ENCODE data around the gene ZNFX1. TPM values are rescaled to one million over a fixed set of nuclear protein-coding genes. Genes with fewer than 3 reads are reported as not detected.
A peak's percentile ranks its signal among the peaks of the same experiment; 100 is the strongest.

ZNFX1 gene
- total and polyA plus RNA-seq, 9 of the 15 experiments (the other 6 are each of a cell fraction or from before 2014, with no cell fraction given): 3.8 to 13.8 (median 10.3) TPM

DNA sequence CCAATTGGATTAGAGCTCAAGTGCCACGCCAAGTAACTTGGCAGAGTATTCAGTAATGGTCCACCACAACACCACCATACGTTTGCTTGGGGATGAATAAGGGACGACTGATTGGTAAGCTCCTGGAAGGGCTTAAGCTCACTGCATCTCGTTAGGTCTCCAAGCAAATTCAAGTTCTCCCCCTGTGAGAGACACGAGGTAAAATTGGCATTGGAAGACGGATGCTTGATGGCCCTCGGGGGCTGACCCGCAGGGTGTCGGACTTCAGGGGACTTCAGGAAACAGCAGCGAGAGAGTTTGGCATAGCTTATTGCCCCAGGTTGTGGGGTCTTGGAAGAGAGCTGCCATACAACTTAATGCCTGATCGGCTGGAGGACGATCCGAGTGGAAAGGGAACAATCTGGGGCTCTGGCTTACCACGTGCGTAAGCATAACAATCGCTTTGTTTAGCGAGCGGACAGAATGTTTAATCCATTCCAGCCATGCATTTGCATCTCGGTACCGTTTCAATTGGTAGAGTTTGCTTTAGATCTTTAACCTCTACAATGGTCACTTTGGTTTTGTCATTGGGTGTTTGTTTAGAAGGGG, 4.8 kb upstream of the ZNFX1 start (continued):
- TF ChIP-seq, protein P1, sequence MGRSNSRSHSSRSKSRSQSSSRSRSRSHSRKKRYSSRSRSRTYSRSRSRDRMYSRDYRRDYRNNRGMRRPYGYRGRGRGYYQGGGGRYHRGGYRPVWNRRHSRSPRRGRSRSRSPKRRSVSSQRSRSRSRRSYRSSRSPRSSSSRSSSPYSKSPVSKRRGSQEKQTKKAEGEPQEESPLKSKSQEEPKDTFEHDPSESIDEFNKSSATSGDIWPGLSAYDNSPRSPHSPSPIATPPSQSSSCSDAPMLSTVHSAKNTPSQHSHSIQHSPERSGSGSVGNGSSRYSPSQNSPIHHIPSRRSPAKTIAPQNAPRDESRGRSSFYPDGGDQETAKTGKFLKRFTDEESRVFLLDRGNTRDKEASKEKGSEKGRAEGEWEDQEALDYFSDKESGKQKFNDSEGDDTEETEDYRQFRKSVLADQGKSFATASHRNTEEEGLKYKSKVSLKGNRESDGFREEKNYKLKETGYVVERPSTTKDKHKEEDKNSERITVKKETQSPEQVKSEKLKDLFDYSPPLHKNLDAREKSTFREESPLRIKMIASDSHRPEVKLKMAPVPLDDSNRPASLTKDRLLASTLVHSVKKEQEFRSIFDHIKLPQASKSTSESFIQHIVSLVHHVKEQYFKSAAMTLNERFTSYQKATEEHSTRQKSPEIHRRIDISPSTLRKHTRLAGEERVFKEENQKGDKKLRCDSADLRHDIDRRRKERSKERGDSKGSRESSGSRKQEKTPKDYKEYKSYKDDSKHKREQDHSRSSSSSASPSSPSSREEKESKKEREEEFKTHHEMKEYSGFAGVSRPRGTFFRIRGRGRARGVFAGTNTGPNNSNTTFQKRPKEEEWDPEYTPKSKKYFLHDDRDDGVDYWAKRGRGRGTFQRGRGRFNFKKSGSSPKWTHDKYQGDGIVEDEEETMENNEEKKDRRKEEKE (IDR thresholded peaks at IDR 0.05; ENCODE audit: borderline replicate concordance in 1 of 2, control insufficient read depth in 1 of 2, low read depth in 2 of 2, low read length in 1 of 2): peak in 1 of 2 experiments; percentile 57; a peak in 2 of 4 replicates
- no peak for TF ChIP-seq SLC30A9 (CRISPR knock-in tag; IDR thresholded peaks at IDR 0.05)
- TF ChIP-seq MIER1 (IDR thresholded peaks at IDR 0.05; ENCODE audit: low read depth): no peak
- TF ChIP-seq POLR2AphosphoS2 (IDR thresholded peaks at IDR 0.05; ENCODE audit: low read length): peak; percentile 70; the same call in 1 of the 2 replicates
- no peak for TF ChIP-seq RAD21 (CRISPR knock-in tag; conservative IDR thresholded peaks at IDR 0.05 in 1 of 2, IDR thresholded peaks at IDR 0.05 in 1 of 2)
- TF ChIP-seq HDAC1 (IDR thresholded peaks at IDR 0.05): no peak
- TF ChIP-seq ELF1 (tag; IDR thresholded peaks at IDR 0.05): no peak
- peak; percentile 59; the same call in 1 of the 2 replicates for TF ChIP-seq POLR2AphosphoS5 (IDR thresholded peaks at IDR 0.05; ENCODE audit: control insufficient read depth, insufficient read depth, low read depth, low read length)
- TF ChIP-seq, protein P2, sequence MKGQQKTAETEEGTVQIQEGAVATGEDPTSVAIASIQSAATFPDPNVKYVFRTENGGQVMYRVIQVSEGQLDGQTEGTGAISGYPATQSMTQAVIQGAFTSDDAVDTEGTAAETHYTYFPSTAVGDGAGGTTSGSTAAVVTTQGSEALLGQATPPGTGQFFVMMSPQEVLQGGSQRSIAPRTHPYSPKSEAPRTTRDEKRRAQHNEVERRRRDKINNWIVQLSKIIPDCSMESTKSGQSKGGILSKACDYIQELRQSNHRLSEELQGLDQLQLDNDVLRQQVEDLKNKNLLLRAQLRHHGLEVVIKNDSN (CRISPR knock-in tag; IDR thresholded peaks at IDR 0.05): peak; percentile 20; the same call in 1 of the 2 replicates
- no peak for TF ChIP-seq CBFA2T3 (IDR thresholded peaks at IDR 0.05)
- no peak for TF ChIP-seq ZNF695 (CRISPR knock-in tag; IDR thresholded peaks at IDR 0.05)
- TF ChIP-seq SMAD1 (IDR thresholded peaks at IDR 0.05; ENCODE audit: low read depth, low read length, partially characterized antibody): peak; percentile 8
- no peak for TF ChIP-seq PHB2 (IDR thresholded peaks at IDR 0.05; ENCODE audit: low read depth)
- TF ChIP-seq PML (IDR thresholded peaks at IDR 0.05; ENCODE audit: low read length): peak; percentile 45; the same call in 1 of the 2 replicates
- TF ChIP-seq, protein P3, sequence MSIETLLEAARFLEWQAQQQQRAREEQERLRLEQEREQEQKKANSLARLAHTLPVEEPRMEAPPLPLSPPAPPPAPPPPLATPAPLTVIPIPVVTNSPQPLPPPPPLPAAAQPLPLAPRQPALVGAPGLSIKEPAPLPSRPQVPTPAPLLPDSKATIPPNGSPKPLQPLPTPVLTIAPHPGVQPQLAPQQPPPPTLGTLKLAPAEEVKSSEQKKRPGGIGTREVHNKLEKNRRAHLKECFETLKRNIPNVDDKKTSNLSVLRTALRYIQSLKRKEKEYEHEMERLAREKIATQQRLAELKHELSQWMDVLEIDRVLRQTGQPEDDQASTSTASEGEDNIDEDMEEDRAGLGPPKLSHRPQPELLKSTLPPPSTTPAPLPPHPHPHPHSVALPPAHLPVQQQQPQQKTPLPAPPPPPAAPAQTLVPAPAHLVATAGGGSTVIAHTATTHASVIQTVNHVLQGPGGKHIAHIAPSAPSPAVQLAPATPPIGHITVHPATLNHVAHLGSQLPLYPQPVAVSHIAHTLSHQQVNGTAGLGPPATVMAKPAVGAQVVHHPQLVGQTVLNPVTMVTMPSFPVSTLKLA (conservative IDR thresholded peaks at IDR 0.05): peak; percentile 54 to 62
- no peak for TF ChIP-seq STAT5B (CRISPR knock-in tag; IDR thresholded peaks at IDR 0.05)
- TF ChIP-seq RHOXF2B (CRISPR knock-in tag; conservative IDR thresholded peaks at IDR 0.05): no peak
- TF ChIP-seq ZNF507 (tag; conservative IDR thresholded peaks at IDR 0.05): no peak
- no peak for TF ChIP-seq HOXB6 (CRISPR knock-in tag; IDR thresholded peaks at IDR 0.05; ENCODE audit: borderline replicate concordance)
- 0 out of 2 replicates have a peak, but pooled peaks have one; percentile 22 for TF ChIP-seq PTBP1 (IDR thresholded peaks at IDR 0.05; ENCODE audit: low read depth, low read length)
- no peak for TF ChIP-seq DIDO1 (tag; IDR thresholded peaks at IDR 0.05; ENCODE audit: low read depth)
- no peak for TF ChIP-seq NR1H2 (CRISPR knock-in tag; IDR thresholded peaks at IDR 0.05)
- peak; percentile 77 for TF ChIP-seq SNRNP70 (optimal IDR thresholded peaks at IDR 0.05; ENCODE audit: low read depth, low read length)
- no peak for TF ChIP-seq ETV6 (IDR thresholded peaks at IDR 0.05; ENCODE audit: borderline replicate concordance in 1 of 2, low read depth in 2 of 2, low read length in 1 of 2)
- TF ChIP-seq ETV6 (CRISPR knock-in tag; IDR thresholded peaks at IDR 0.05; ENCODE audit: borderline replicate concordance): 0 out of 2 replicates have a peak, but pooled peaks have one; percentile 26
